Peyer's patch (tissue), 4 donors: ENCODE data around the gene RPS15.

Source experiments
- CTCF ChIP-seq, 6 experiments: fragments of 450-650 bp in 4 of 6; fragments of 200-600 bp in 2 of 6; sonication (generic) in 1 of 6; IDR thresholded peaks; one replicate each; pipeline ENCODE4 v1.5.1; 2017 to 2019; ENCODE audit warnings: antibody characterized with exemption in 6 of 6, mild to moderate bottlenecking in 3 of 6, moderate library complexity in 1 of 6
- POLR2A ChIP-seq, 2 donors: fragments of 450-650 bp; IDR thresholded peaks; one replicate each; pipeline ENCODE4 v1.5.1; 2017; ENCODE audit warnings: antibody characterized with exemption in 2 of 2, mild to moderate bottlenecking in 2 of 2, moderate library complexity in 2 of 2

- TF ChIP-seq CTCF (IDR thresholded peaks at IDR 0.05) (no peak), POLR2A (IDR thresholded peaks at IDR 0.05) (no peak)
These were observed 25.0 kb upstream of the RPS15 start for GRCh38 chr19:1412995-1413800.
